GM21367 (cell line): ENCODE results near the gene TIRAP.

Experiments
- ATAC-seq: cut with Tn5 transposase; IDR thresholded peaks from one replicate; pipeline ENCODE4 v1.9.1; 2021; ENCODE audit not compliant: unreplicated experiment

The TIRAP gene

DNA sequence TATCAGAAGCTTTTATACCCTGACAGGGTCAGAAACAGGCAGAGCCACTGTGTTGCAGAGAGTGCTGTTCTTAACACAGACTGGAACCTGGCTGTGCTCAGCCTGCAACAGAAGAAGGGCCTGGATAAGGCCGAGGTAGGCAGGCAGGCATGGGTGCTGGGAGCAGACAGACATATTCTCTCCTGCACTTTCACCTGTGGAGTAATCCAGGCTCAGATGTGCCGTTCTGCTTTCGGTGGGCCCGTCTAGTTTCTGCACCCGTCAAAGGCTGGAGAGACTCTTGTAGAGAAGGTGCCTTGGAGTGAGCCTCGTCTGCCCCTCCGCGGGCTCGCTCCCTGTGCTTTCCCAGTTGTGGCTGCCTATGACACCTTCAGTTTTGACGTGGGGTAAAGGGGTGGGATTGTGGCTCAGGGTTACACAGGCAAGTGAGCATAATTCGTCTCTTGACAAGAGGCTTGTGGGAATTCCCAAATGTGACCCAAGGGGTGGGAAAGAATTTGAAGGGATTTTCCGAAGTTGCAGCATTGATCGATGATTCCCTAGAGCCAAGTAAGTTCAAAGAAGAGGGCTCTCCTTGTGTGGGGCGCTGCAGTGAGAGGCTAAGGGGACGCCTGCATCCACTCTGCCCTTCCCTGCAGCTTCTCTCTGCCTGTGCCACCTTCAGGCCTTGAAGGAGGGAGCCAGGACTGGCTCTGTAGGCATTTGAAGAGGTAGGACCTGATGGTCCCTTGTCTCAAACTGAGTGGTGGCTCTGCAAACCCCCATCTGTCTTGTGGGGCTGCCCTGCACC, 56.4 kb downstream of the TIRAP start:
- ATAC-seq: no peak

DNA sequence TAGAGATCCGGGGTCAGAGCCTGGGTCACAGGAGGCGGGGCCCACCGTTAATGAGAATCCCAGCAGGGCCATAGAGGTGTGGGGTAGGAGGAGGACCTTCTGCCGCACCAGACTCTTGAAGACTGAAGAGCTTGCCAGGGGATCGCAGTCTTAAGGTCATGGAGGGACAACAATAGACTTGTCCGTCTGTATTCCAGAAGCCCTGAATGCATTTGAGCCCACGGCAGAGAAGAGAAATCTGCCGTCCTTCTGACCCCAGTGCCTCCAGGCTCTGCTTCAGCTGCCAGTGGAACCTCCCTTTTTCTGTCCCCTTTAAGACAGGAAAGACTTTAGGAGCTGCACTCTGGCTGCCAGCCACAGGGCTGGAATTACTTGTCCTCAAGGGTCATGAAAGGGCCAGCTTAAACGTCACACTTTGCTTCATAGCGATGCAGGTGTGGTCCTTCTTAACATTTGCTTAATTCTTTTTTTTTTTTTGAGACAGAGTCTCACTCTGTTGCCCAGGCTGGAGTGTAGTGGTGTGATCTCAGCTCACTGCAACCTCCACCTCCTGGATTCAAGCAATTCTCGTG, 57.1 kb downstream of the TIRAP start:
- ATAC-seq: no peak

DNA sequence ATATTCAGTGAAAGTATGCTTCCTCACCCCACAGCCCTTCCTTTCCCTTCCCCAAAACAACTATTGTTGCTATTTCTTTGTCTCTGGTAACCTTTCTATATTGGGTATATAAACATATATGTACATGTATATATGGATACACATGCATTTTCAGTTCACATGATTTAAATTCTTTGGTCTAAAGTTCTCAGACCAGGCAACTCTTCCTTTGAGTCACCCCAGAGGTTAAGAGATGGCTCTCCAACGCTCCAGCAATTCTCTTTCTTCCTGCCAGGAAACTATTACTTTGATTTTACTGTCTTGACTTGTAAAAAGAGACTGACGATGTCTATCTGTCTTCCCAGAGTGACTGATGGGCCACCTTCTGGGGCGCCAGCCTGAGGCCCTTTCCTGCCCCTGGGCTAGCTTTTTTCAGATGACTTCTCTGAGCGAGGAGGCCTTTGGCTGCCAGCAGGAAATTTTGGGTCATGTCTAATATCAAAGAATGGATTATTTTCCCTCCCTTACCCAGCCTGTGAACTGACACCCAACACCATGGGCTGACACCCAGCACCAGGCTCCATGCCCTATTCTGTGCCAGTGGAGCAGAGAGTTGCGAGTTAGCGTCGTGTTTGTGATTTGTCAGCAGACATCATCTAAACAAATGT, 58.2 kb downstream of the TIRAP start:
- no peak for ATAC-seq

DNA sequence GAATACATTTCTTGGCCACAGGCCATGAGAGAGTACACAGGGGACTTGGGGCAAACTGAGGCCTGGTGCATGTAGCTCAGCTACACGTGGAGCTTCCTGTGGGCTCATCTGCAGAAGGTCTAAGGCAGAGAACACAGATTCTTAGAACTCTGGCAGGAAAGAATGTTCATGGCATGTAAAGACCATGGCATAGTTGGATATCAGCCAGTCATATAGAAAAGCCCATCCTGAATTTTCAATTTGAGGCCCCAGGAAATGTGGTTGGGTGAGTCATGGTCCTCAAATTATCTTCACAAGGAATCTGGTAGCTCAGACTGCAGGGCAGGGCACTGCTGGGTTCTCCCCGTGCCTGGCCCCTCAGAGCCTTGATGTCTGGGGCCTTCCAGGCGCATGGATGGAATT, 58.9 kb downstream of the TIRAP start:
- ATAC-seq: no peak

DNA sequence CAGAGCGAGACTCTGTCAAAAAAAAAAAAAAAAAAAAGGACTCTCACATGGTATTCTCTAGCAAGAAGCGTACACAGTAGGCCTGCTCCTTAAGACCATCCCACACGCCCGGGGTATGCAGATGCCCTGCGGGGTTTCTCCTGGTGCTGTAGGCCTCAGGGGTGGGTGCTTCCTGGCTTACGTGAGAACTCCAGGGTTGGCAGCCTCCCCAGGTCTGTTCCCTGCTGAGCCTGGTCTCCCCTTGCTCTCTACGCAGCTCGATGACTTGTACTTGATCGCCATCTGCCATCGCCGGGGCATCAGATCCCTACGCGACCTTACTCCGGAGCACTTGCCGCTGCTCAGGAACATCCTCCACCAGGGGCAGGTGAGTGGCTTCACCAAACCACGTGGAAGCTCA, 60.2 kb downstream of the TIRAP start:
- no peak for ATAC-seq
